HEK293 (cell line): ENCODE measurements around the gene HPDL.

Experiments
- CTCF ChIA-PET: fragments of 350-600 bp; formaldehyde crosslinking; extraction: SDS; loops from one replicate; lab custom pipeline; 2021; ENCODE audit warnings: antibody characterized with exemption; lab: Yijun Ruan, JAX
- POLR2A ChIA-PET: fragments of 300-600 bp; formaldehyde crosslinking; extraction: SDS; loops from one replicate; lab custom pipeline; 2020; ENCODE audit warnings: antibody characterized with exemption, inconsistent platforms; lab: Yijun Ruan, JAX
- H3K27ac ChIP-seq: fragments of 200-500 bp; sonication (Bioruptor generic); 2 replicates; pipeline ENCODE4 v1.5.1; 2014; ENCODE audit warnings: low read depth, low read length, control low read depth, inconsistent platforms; ENCODE audit errors: extremely low read depth
- H3K36me3 ChIP-seq, 2 experiments: fragments of 200-500 bp in 1 of 2; sonication (Bioruptor generic) in 1 of 2; 1 replicate in 1 of 2; 2 replicates in 1 of 2; pipeline ENCODE4 v1.5.1; 2014 to 2017; ENCODE audit warnings: inconsistent platforms in 2 of 2, low read length in 2 of 2; ENCODE audit not compliant: control insufficient read depth in 2 of 2, insufficient read depth in 1 of 2
- H3K4me1 ChIP-seq: fragments of 200-500 bp; sonication (Bioruptor generic); 2 replicates; pipeline ENCODE4 v1.5.1; 2014; ENCODE audit warnings: mild to moderate bottlenecking, low read length, inconsistent platforms; ENCODE audit not compliant: control insufficient read depth, insufficient read depth
- H3K4me3 ChIP-seq: 2 replicates; pipeline ENCODE4 v1.5.1; 2011; ENCODE audit warnings: low read depth, mild to moderate bottlenecking, control low read depth, low read length, moderate library complexity
- H3K9me3 ChIP-seq: fragments of 200-500 bp; sonication (Bioruptor generic); 2 replicates; pipeline ENCODE4 v1.5.1; 2014; ENCODE audit warnings: low read depth, low read length, inconsistent platforms; ENCODE audit not compliant: control insufficient read depth, insufficient read depth
- KLF1 ChIP-seq: fragments of 450-650 bp; formaldehyde crosslinking; IDR thresholded peaks from 2 replicates; pipeline ENCODE4 v1.5.1; 2016; ENCODE audit warnings: missing biosample characterization, missing genetic modification characterization
- KLF7 ChIP-seq: fragments of 450-650 bp; formaldehyde crosslinking; IDR thresholded peaks from 2 replicates; pipeline ENCODE4 v1.5.1; 2016; ENCODE audit warnings: missing biosample characterization, missing genetic modification characterization, borderline replicate concordance
- PRDM1 ChIP-seq: fragments of 450-650 bp; formaldehyde crosslinking; IDR thresholded peaks from 2 replicates; pipeline ENCODE4; 2016; ENCODE audit warnings: missing biosample characterization, missing genetic modification characterization
- ZBTB26 ChIP-seq: fragments of 450-650 bp; formaldehyde crosslinking; optimal IDR thresholded peaks from 2 replicates; pipeline ENCODE3; 2016; ENCODE audit warnings: missing biosample characterization, mild to moderate bottlenecking, missing genetic modification characterization
- ZNF174 ChIP-seq: fragments of 450-650 bp; formaldehyde crosslinking; IDR thresholded peaks from 2 replicates; pipeline ENCODE4 v1.5.0; 2017; ENCODE audit warnings: missing biosample characterization, mild to moderate bottlenecking, missing genetic modification characterization
- ZNF23 ChIP-seq: fragments of 450-650 bp; formaldehyde crosslinking; IDR thresholded peaks from 2 replicates; pipeline ENCODE4 v1.5.1; 2016; ENCODE audit warnings: missing biosample characterization, missing genetic modification characterization, borderline replicate concordance
- ZNF280D ChIP-seq: fragments of 450-650 bp; formaldehyde crosslinking; IDR thresholded peaks from 2 replicates; pipeline ENCODE4 v1.5.1; 2016; ENCODE audit warnings: missing biosample characterization, missing genetic modification characterization
- ZNF394 ChIP-seq: fragments of 450-650 bp; formaldehyde crosslinking; IDR thresholded peaks from 2 replicates; pipeline ENCODE4 v1.5.1; 2016; ENCODE audit warnings: missing biosample characterization, missing genetic modification characterization, mild to moderate bottlenecking, moderate library complexity, borderline replicate concordance
- ZNF48 ChIP-seq: fragments of 450-650 bp; formaldehyde crosslinking; IDR thresholded peaks from 2 replicates; pipeline ENCODE4 v1.5.1; 2016; ENCODE audit warnings: missing biosample characterization, missing genetic modification characterization
- ZNF549 ChIP-seq: fragments of 450-650 bp; IDR thresholded peaks from 2 replicates; pipeline ENCODE4 v1.5.1; 2018; ENCODE audit warnings: missing biosample characterization, missing genetic modification characterization, mild to moderate bottlenecking, inconsistent platforms, moderate library complexity
- ZNF660 ChIP-seq: fragments of 450-650 bp; IDR thresholded peaks from 2 replicates; pipeline ENCODE4 v1.5.1; 2018; ENCODE audit warnings: missing biosample characterization, mild to moderate bottlenecking, missing genetic modification characterization
- ZNF670 ChIP-seq: fragments of 450-650 bp; formaldehyde crosslinking; IDR thresholded peaks from 2 replicates; pipeline ENCODE4 v1.5.1; 2016; ENCODE audit warnings: missing biosample characterization, missing genetic modification characterization, low read depth
- TF ChIP-seq, protein P1 (sequence below): fragments of 450-650 bp; formaldehyde crosslinking; IDR thresholded peaks from 2 replicates; pipeline ENCODE4 v1.5.1; 2016; ENCODE audit warnings: missing biosample characterization, missing genetic modification characterization
- TF ChIP-seq, protein P2 (sequence below): fragments of 450-650 bp; formaldehyde crosslinking; IDR thresholded peaks from 2 replicates; pipeline ENCODE4 v1.5.1; 2016; ENCODE audit warnings: missing biosample characterization, missing genetic modification characterization
- TF ChIP-seq, protein P3 (sequence below): fragments of 450-650 bp; formaldehyde crosslinking; IDR thresholded peaks from 2 replicates; pipeline ENCODE4 v1.5.1; 2017; ENCODE audit warnings: missing biosample characterization, missing genetic modification characterization

Gene HPDL

DNA sequence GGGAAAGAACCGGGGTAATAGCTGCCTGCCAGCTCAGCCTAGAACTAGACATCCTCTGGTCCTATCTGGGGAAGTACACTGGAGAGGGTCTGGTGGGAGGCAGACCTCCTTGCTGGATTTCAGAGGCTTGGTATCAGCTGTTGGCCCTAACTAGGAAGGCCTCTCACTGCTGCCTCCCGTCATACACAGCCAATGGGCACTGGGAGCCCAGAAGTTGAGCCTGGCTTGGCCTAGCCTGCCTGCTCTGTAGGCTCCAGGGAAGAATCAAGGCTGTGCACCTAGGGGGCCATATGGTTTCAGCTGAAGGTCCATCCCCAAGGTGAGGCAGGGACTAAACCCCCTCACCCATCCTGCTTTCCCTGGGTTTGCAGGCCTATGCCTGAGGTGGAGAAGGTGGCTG, 17.8 kb downstream of the HPDL start:
- POLR2A ChIA-PET: interaction anchor here (1.2 to 1.5 kb wide), 2 partner anchors 41 to 147 kb away, joined by 8 to 9 read pairs; partner anchors contain the start of gene TESK2
- no peak overlapping the region for H3K27ac ChIP-seq

More for the DNA sequence above, 17.8 kb downstream of the HPDL start:
- CTCF ChIA-PET: interaction anchor here (0.6 to 1.5 kb wide), 3 partner anchors 21 to 537 kb away, joined by 3 to 6 read pairs (median 4); partner anchors contain the start of gene DYNLT4
- Histone ChIP-seq H3K4me1 (no peaks in the 10 kb centered on the region), H3K4me3 (no peak overlapping the region), H3K9me3 (no peaks in the 10 kb centered on the region), H3K36me3 (peaks cover 0 to 63% of the 10 kb centered on the region in 2 experiments; a peak in 2 of 3 replicates)
- no peak for TF ChIP-seq KLF7 (tag by site-specific recombination)
- no peak for TF ChIP-seq ZNF670 (tag by site-specific recombination)
- TF ChIP-seq ZNF394 (tag by site-specific recombination): no peak
- TF ChIP-seq ZNF48 (tag by site-specific recombination): no peak
- TF ChIP-seq, protein P1, sequence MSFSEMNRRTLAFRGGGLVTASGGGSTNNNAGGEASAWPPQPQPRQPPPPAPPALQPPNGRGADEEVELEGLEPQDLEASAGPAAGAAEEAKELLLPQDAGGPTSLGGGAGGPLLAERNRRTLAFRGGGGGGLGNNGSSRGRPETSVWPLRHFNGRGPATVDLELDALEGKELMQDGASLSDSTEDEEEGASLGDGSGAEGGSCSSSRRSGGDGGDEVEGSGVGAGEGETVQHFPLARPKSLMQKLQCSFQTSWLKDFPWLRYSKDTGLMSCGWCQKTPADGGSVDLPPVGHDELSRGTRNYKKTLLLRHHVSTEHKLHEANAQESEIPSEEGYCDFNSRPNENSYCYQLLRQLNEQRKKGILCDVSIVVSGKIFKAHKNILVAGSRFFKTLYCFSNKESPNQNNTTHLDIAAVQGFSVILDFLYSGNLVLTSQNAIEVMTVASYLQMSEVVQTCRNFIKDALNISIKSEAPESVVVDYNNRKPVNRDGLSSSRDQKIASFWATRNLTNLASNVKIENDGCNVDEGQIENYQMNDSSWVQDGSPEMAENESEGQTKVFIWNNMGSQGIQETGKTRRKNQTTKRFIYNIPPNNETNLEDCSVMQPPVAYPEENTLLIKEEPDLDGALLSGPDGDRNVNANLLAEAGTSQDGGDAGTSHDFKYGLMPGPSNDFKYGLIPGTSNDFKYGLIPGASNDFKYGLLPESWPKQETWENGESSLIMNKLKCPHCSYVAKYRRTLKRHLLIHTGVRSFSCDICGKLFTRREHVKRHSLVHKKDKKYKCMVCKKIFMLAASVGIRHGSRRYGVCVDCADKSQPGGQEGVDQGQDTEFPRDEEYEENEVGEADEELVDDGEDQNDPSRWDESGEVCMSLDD (tag by site-specific recombination): no peak
- TF ChIP-seq, protein P2, sequence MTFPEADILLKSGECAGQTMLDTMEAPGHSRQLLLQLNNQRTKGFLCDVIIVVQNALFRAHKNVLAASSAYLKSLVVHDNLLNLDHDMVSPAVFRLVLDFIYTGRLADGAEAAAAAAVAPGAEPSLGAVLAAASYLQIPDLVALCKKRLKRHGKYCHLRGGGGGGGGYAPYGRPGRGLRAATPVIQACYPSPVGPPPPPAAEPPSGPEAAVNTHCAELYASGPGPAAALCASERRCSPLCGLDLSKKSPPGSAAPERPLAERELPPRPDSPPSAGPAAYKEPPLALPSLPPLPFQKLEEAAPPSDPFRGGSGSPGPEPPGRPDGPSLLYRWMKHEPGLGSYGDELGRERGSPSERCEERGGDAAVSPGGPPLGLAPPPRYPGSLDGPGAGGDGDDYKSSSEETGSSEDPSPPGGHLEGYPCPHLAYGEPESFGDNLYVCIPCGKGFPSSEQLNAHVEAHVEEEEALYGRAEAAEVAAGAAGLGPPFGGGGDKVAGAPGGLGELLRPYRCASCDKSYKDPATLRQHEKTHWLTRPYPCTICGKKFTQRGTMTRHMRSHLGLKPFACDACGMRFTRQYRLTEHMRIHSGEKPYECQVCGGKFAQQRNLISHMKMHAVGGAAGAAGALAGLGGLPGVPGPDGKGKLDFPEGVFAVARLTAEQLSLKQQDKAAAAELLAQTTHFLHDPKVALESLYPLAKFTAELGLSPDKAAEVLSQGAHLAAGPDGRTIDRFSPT (tag by site-specific recombination): no peak
- no peak for TF ChIP-seq ZNF660 (tag by site-specific recombination)
- no peak for TF ChIP-seq ZBTB26 (tag by site-specific recombination)
- no peak for TF ChIP-seq ZNF23 (tag by site-specific recombination)
- TF ChIP-seq ZNF280D (tag by site-specific recombination): no peak
- no peak for TF ChIP-seq ZNF174
- TF ChIP-seq KLF1: no peak
- TF ChIP-seq PRDM1 (tag by site-specific recombination): no peak
- no peak for TF ChIP-seq ZNF549 (tag by site-specific recombination)
- TF ChIP-seq, protein P3, sequence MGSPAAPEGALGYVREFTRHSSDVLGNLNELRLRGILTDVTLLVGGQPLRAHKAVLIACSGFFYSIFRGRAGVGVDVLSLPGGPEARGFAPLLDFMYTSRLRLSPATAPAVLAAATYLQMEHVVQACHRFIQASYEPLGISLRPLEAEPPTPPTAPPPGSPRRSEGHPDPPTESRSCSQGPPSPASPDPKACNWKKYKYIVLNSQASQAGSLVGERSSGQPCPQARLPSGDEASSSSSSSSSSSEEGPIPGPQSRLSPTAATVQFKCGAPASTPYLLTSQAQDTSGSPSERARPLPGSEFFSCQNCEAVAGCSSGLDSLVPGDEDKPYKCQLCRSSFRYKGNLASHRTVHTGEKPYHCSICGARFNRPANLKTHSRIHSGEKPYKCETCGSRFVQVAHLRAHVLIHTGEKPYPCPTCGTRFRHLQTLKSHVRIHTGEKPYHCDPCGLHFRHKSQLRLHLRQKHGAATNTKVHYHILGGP (tag by site-specific recombination): no peak
